T-helper 9 cell (primary cell): ENCODE data around the gene ZNF45.
A peak's percentile ranks its signal among the peaks of the same experiment; 100 is the strongest.
"Not testable (repeated sequence)": the region's sequence is repeated elsewhere in the genome, so short reads cannot be mapped to it uniquely, and the experiment has no call there.

Source experiments
- DNase-seq: peaks from one replicate; pipeline ENCODE4 v3.0.0-alpha.2; 2020

The ZNF45 gene

DNA sequence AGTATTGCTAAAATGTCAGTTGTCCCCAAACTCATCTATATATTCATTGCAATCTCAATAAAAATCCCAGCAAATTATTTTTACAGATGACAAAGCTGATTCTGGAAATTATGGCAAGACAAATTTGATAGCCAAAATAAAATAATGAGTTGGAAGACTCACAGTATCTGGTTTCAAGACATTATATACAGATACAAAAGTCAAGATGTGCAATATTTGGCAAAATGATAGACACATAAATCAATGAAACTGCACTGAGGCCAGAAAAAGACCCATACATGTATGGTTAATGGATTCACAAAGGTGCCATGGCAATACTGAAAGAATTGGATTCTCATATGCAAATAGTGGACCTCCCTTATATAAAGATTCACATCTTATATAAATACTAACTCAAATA, 24.2 kb downstream of the ZNF45 start:
- no peak for DNase-seq

DNA sequence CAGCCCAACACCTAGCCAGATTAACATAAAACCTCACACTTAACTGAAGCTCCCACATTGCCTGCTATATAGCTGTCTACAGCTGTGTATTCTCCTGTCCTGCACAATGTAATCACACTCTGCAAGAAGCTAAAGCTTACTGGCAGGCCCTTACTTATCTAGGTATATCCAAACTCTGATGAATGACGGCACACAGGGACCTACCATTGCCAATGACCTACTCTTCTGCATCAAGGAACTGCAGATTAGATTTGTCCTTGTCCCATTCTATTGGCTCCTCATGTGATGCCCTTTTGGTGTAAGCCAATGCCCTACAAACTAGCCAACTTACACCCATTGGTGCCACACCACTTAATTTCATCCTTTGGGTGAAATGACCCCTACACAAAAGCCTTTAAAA, 26.4 kb downstream of the ZNF45 start:
- no peak for DNase-seq

DNA sequence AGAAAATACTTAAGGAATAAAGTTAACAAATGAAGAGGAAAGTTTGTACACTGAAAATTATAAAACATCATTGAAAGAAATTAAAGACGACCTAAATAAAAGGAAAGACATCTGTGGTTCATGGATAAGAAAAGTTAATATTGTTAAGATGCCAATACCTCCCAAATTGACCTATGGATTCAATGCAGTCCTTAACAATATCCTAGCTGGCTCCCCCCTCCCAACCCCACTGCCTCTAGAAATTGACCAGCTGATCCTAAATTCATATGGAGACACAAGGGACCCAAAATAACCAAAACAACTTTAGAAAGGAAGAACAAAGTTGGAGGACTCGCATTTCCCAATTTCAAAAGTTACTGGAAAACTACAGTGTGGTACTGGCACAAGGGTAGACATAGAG, 28.3 kb downstream of the ZNF45 start:
- no peak for DNase-seq

DNA sequence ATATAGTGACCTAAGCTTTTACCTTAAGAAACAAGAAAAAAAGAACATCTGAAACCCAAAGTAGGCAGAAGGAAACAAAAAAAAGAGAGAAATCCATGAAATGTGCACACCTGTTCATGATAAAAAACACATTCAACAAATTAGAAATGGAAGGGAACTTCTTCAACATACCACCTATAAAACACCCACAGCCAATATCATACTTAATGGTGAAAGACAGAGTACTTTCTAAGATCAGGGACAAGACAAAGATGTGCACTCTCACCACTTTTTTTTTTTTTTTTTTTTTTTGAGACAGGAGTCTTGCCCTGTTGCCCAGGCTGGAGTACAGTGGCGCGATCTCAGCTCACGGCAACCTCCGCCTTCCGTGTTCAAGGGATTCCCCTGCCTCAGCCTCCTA, 29.2 kb downstream of the ZNF45 start:
- DNase-seq, result no peak

DNA sequence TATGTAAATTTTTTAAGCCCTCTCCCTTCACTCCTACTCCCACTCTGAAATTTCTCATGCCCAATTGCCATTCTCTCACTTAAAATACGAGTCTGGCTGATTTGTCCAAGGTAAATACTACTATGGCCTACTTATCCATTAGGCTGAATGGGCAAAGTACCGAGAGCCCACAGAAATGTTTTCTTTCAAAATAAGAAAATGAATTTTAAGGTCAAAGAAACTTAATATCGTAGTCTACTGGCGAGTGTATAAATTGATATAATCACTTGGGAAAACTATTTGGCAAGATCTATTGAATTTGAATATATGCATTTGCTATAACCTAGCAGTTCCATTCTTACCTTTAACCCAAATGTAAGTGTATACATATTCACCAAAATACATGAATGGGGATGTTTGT, 32.7 kb downstream of the ZNF45 start:
- no peak for DNase-seq

DNA sequence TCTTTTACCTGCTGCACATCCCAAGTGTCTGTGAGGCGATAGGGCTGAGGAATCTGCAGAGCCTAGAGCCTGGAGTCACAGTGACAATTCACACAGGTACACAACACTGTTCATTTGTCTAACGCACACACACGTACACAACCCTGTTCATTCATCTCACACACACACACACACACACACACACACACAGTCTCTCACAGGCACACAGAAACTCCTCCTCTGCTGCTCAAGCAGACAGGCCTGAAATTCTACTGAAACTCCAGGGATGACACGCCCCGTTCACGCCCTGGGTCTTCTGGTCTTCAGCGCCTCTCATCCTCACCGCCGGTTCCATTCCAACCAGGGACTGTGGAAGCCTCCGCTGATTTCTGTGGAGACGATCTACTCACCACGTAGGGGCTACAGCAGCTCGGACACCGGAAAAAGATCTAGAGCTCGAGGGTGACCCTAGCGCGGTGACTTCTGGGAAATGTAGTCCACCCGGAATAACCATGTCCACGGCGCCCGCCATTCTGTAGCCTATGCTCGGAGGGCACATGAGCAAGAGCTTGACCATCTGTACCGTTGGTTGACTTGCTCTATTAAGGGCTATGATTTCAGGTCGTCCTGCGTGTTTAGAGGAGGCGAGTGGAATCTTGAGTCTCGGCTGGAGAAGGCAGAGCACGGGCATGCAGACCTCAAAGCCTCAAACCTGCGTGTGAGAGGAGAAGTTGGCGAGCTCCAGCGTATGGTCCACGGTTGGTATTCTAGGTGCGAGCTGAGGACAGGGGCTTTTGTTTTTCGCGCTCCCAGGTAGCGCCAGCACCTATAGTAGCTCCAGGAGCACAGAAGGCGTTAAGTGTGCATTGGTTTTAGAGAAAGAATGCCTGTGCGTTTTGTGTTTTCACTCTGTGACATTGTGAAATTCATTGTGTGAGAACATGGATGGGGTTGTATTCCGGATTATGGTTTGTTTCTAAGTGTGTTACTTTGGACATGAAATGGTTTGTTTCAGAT, 33.4 kb downstream of the ZNF45 start:
- peak; percentile 42 for DNase-seq

DNA sequence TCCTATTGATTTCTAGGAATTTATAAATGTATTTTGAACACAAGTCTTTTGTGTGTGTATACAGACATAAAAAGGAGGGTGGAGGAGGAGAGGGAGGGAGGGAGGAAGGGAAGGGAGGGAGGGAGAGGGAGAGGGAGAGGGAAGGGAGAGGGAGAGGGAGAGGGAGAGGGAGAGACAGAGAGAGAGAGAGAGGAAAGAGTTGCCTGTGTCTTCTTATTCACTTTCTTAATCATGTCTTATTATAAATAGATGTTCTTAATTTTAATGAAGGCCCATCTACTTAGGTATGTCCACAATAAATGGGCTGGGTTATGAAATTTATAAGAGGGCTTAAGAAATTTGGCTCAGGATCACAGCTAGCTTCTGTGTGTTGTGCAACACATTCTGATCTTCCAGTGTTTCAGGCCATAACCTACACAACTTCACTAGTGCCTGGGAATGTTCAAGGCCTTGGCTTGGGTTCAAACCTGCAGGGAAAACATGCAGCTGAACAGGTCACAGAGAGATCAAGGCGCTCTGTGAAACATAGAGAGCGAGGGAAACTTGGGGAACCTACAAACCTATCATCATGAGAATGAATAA, 39.3 kb downstream of the ZNF45 start:
- no peak for DNase-seq

DNA sequence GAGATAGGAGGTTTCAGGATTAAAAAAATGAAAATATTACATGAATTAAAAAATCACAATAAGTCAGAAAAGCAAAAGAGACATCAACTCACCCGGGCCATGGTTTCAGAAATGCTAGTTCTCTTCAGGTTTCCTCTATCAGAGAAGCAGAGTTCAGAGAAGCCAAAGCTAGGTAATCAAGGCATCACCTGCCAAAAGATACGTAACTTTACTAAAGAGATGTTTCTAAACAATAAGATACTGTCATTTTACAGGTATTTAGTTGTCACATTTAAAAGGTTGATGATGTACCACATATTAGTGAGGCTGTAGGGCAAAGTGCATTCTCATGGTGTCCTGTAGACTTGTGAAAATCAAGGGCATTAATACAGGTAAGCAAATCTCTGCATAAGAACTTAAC, 51.2 kb downstream of the ZNF45 start, which contains the start of gene ZNF404:
Gene ZNF404 (minus strand): TSS at position 101 of the 400 bp plus-strand sequence.
- DNase-seq, result no peak

DNA sequence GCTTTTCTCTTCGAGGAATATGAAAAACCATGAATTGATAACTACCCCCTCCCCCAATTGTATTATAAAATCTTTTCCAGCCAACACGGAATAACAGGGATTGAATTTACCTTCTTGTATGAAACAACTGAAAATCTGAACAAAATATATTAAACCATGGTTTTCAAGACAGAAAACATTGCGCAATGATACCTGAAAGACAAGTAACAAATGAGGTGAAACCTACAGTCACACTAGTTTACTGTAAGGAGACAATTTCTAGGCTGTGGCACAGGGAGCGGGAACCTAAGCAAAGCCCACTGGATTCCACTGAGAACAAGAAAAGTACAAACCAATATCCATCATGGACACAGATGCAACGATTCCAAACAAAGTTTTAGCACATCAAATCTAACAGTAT, 54.6 kb downstream of the ZNF45 start:
- no peak for DNase-seq

DNA sequence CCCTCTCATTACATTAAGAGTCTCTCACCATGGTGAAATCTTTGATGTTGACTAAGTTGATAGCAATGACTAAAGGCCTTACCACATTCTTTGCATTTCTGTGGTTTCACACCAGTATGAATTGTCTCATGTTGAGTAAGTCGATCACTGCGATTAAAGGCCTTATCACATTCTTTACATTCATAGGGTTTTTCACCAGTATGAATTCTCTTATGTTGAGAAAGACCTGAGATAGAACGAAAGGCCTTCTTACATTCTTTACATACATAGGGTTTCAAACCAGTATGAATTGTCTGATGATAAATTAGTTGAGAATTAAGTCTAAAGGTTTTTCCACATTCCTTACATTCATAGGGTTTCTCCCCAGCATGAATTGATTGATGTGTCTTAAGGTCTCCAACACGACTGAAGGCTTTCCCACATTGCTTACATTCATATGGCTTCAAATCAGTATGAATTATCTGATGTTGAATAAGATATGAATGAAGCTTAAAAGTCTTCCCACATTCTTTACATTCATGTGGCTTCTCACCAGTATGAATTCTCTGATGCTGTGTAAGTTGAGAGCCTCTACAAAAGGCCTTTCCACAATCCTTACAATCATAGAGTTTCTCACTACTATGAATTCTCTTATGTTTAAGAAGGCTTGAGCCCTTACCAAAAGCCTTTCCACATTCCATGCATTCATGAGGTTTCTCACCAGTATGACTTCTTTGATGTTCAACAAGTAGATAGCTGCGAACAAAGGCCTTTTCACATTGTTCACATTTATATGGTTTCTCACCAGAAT, 62.3 kb downstream of the ZNF45 start:
- DNase-seq, result no peak

DNA sequence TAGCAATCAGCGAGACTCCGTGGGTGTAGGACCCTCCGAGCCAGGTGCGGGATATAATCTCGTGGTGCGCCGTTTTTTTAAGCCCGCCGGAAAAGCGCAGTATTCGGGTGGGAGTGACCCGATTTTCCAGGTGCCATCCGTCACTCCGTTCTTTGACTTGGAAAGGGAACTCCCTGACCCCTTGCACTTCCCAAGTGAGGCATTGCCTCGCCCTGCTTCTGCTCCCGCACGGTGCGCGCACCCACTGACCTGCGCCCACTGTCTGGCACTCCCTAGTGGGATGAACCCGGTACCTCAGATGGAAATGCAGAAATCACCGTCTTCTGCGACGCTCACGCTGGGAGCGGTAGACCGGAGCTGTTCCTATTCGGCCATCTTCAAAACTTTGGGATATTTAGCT, 68.2 kb downstream of the ZNF45 start:
- DNase-seq, result not testable (repeated sequence)
